Superior temporal gyrus (tissue), 1 donor: Measurements from ENCODE around the gene CRK.
"Not testable (repeated sequence)": the region's sequence is repeated elsewhere in the genome, so short reads cannot be mapped to it uniquely, and the experiment has no call there.

ENCODE experiments used
- DNase-seq: peaks from one replicate; pipeline ENCODE4 v3.0.0-alpha.2; 2016; ENCODE audit errors: extremely low spot score

The CRK gene

DNA sequence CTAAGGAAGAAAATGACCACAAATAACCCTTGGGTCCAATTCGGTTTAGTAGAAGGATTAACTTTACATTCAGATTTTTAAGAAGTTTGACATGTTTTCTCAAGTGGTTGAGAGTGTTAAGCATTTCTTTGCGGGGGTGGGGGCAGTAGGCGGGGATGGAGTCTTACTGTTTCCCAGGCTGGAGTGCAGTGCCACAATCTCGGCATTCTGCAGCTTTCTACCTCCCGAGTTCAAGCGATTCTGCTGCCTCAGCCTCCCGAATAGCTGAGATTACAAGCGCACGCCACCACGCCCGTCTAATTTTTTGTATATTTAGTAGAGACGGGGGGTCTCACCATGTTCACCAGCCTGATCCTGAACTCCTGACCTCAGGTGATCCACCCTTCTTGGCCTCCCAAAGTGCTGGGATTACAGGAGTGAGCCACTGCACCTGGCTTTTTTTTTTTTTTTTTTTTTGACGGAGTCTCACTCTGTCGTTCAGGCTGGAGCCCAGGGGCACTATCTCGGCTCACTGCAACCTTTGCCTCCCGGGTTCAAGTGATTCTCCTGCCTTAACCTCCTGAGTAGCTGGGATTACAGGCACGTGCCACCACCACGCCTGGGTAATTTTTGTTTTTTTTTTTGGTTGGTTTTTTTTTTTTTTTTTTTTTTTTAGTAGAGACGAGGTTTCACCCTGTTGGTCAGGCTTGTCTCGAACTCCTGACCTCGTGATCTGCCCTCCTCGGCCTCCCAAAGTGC lies 68.4 kb downstream of the CRK start:
- not testable (repeated sequence) for DNase-seq

DNA sequence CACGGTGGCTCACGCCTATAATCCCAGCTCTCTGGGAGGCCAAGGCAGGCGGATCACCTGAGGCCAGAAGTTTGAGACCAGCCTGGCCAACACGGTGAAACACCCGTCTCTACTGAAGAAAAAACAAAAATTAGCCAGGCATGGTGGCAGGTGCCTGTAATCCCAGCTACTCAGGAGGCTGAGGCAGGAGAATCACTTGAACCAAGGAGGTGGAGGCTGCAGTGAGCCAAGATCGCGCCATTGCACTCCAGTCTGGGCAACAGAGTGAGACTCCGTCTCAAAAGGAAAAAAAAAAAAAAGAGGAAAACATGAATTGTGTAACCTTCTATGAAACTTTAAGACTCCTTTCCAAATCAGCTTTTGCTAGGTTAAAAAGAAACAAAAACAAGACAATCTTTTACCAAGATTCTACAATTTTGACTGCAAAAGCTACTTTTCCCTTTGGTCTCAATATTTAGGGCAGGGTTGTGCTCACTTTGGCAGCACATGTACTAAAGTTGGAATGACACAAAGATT lies 69.3 kb downstream of the CRK start:
- not testable (repeated sequence) for DNase-seq

DNA sequence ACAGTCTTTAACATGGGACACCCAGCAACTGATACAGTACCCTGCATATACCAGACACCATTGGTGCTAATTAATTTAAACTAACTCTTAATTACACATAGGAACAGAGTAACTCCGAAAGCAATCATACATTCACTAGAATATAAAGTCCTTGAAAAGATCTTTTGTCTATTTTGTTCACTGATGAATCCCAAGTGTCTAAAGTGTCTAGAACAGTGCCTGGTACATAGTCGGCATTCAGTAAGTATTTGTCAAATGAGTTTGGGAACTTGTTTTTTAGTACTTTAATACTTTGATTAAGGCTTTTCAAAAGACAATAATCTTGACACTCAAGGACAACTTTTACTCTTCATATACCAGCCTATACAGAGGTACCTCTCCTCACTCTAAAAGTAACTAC lies 69.8 kb downstream of the CRK start:
- DNase-seq, result no peak

DNA sequence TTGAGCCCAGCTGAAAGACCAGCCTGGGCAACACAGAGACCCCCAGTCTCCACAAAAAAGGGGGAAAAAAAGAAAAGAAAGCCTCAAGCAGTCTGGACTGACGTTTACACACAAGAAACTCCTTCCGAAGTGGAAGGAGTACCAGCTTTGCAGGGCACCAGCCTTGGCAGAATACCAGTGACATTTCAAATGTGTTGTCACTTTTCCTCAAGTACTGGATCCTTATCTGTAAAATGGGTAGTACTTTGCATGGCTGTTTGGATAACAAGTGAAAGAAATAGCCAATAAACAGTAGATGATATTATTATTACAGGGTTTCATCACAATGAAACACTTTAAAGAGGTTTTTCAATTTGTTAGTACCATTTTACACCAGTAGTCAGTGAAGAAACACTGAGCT lies 70.2 kb downstream of the CRK start:
- no peak for DNase-seq

DNA sequence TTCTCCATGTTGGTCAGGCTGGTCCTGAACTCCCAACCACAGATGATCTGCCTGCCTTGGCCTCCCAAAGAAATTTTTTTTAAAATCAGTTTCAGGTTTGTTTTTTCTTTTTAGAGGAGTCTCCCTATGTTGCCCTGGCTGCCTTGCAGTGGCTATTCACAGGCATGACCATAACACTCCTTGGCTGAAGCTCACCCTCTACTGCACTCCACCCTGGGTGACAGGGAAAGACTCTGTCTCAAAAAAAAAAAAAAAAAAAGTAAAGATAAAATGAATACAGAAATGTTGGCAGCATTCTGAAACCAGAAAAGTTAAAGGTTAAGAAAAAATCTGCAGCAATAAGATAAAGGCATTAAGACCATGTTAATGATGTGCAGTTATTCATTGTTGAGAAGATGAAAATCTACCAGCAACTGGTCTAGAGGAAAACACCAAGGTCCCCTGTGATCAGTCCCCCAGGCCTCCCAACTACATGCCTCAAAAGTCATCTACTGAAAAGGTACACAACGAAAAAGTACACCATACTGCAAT lies 71.1 kb downstream of the CRK start:
- no peak for DNase-seq

DNA sequence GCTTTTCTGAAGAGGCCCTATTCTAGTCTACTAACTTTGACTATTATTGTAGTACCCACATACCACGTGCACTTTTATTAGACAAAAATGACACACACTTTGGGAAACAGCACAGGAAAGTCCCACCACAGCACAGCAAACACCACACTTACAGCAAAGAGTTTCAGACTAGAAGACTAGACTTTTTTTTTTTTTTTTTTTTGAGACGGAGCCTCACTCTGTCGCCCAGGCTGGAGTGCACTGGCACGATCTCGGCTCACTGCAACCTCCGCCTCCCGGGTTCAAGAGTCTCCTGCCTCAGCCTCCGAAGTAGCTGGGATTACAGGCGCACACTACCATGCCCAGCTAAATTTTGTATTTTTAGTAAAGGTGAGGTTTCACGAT lies 76.1 kb downstream of the CRK start:
- no peak for DNase-seq

DNA sequence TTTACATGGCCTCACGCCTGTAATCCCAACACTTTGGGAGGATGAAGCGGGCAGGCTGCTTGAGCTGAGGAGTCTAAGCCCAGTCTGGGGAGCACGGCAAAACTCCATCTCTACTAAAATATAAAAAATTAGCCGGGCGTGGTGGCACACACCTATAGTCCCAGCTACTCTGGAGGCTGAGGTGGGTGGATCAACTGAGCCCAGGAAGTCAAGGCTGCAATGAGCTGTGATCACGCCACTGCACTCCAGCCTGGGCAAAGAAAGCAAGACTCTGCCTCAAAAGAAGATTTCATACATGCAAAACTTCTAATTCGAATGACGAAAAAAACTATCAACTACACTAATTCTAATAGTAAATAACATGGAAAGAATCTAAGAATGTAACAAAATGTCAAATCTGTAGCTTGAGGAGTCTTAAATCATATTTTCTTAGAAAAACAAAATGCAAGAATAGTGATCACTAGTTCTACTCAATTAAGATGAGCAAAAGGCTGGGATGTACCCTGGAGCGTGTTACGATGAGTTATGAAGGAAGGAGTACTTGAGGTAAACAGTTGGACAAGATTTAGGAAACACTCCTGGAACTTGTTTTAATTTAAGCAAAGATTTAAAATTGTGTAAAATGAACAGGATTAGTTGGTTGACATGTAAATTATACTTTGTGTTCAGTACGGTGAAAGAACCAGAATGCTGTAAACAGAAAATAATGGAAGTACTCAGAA lies 76.7 kb downstream of the CRK start:
- no peak for DNase-seq

DNA sequence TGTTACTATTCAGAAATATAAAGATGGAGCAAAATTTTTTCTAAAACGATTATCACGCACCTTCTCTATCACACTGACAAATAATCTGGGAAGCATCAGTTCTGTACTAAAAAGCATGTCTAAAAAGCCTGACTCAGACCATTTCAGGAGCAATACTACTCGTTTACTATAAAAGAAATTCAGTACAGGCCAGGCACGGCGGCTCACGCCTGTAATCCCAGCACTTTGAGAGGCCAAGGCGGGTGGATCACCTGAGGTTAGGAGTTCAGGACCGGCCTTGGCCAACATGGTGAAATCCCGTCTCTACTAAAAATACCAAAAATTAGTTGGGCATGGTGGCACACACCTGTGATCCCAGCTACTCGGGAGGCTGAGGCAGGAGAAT lies 77.6 kb downstream of the CRK start:
- not testable (repeated sequence) for DNase-seq

DNA sequence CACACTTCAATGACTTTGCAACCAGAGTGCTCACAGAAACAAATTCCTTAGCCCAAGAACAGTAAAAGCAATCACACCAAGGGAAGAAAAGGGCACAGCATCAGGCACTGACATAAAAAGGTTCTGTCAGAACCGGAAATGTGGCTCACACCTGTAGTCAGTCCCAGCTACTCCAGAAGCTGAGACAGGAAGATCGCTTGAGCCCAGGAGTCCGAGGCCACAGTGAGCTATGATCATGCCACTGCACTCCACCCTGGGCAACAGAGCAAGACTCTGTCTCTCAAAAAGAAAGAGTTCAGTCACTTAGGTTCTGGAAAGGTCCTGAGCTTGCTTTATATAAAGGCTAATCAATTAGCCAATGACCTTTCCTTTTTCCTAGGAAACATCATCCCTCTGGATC lies 78.7 kb downstream of the CRK start:
- no peak for DNase-seq

DNA sequence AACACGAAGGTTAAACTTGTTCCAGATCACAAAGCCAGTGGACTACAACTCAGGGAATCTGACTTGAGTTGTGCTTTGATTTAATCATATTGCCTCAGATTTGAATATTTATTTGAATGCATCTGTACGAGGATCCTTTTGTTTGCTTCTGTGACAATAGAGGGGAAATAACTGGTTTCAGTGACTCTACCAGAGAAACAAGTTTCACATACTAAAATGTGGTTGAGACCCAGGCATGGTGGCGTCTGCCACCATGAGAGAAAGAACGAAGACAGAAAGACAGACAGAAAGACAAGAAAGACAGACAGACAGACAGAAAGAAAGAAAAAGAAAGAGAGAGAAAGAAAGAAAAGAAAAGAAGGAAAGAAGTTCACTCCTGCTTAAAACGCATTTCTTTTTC lies 80.0 kb downstream of the CRK start:
- no peak for DNase-seq

DNA sequence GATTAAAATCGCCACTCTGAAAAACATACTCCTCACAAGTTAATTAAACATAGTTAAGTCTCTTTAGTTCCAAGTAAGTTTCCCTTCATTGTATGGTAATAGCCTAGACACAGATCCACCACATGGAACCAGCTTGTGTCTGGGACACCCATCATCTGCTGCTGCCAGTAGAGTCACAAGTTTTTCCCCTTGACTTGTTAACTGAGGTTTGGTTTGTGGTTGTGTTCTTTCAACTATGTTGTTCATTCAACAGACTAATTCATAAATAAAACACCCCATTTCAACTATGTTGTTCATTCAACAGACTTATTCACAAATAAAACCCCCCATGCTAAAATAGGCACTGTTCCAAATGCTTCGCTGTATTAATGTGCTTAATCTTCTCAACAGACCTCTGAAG lies 80.4 kb downstream of the CRK start:
- DNase-seq, result no peak

DNA sequence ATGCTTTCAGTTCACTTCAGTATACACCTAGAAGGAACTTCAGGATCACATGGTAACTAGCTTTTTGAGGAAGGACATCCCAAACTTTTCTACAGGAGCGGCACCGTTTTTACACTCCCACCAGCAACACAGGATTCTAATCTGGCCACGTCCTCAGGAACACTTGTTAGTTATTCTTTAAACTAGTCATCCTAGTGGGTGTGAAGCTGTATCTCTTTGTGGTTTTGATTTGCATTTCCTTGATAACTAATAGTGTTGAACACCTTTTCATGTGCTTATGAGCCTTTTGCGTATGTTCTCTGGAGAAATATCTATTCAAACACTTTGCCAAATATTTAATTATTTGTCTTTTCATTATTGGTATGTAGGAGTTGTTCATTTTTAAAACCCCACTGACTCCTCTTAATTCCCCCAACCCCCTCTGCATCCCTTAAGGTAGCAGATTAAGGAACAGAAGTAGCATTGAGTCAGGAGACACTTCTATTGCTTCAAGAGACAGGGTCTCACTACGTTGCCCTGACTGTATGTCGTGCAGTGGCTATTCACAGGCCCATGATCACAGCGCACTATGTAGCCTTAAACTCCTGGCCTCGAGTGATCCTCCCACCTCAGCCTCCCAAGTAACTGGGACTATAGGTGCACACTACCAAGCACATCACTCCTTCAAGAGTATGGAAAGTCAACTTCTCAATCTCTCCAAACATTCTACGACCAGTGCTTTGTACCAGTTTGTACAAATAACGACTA lies 81.4 kb downstream of the CRK start:
- DNase-seq, result no peak

DNA sequence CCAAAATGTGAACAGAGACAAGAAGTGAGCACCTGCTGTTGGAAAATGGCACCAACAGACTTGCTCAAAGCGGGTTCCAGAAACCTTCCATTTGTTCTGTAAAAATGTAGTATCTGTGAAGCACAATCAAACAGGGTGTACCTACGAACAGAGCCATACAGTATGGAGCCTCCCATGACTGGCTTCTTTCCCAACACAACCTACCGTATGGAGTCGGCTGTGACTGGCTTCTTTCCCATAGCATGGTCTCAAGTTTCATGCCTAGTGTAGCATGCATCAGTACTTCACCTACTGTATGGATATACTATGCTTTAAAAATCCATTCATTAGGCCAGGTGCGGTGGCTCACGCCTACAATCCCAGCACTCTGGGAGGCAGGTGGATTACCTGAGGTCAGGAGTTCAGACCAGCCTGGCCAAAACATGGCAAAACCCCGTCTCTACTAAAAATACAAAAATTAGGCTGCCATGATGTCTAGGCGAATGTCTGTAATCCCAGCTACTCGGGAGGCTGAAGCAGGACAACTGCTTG lies 82.3 kb downstream of the CRK start:
- no peak for DNase-seq

DNA sequence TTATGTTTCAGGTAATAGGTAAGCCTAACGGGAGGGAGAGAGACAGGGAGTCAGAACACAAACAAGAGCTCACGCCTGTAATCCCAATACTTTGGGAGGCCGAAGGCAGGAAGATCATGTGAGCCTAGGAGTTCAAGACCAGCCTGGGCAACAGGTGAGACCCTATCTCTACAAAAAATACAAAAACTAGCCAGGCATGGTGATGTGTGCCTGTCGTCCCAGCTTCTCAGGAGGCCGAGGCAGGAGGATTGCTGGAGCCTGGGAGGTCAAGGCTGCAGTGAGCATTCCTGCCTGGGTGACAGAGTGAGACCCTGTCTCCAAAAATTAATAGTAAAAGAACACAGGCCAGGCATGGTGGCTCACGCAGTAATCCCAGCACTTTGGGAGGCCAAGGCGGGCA lies 83.4 kb downstream of the CRK start:
- no peak for DNase-seq

DNA sequence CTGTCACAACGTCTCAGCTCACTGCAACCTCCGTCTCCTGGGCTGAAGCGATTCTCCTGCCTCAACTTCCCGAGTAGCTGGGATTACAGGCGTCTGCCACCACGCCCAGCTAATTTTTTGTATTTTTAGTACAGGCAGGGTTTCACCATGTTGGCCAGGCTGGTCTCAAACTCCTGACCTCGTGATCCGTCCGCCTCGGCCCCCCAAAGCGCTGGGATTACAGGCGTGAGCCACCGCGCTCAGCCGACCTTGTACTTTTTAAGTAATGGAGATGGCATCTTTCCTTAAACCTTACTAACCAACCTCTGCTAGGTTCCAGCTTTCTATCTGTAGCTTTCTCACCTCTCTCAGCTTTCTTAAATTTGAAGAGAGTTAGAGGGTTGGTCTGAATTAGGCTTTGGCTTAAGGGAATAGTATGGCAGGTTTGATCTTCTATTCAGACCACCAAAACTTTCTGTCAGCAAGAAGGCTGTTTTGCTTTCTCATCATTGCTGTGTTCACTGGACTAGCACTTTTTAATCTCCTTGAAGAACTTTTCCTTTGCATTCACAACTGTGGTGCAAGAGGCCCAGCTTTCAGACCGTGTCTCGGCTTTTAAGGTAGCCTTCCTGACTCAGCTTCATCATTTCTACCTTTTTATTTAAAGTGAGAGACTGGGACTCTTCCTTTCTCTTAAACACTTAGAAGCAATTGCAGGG lies 84.0 kb downstream of the CRK start:
- no peak for DNase-seq
